GM19238 (cell line): ENCODE measurements around the gene PYGO2.
A peak's percentile ranks its signal among the peaks of the same experiment; 100 is the strongest.

ENCODE experiments used
- DNase-seq: peaks from one replicate; pipeline ENCODE4 v3.0.0; 2011; ENCODE audit warnings: low spot score; ENCODE audit not compliant: insufficient read length

Gene PYGO2

DNA sequence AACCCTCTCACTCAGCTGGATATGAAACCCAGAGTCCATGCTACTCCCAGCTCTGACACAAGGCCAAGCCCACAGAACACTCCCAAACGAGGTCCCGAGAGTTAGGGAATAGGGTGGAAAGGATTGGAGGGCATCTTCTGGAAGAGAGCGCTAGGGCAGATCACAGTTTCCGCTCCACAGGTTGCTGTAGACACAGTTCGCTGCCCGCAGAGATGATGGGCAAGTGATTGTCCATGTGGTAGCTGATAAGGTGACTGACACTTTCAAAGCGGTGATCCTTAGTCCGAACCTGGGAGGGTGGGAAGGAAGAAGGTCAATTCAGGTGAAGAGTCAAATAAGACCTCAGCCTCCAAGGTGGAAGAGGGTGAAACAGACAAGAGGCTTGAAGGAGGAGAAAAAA is 2.1 kb upstream of the PYGO2 start:
- no peak for DNase-seq

- no peak for DNase-seq
Observed at GRCh38 chr1:154962795-154963330, 1.3 kb upstream of the PYGO2 start.

DNA sequence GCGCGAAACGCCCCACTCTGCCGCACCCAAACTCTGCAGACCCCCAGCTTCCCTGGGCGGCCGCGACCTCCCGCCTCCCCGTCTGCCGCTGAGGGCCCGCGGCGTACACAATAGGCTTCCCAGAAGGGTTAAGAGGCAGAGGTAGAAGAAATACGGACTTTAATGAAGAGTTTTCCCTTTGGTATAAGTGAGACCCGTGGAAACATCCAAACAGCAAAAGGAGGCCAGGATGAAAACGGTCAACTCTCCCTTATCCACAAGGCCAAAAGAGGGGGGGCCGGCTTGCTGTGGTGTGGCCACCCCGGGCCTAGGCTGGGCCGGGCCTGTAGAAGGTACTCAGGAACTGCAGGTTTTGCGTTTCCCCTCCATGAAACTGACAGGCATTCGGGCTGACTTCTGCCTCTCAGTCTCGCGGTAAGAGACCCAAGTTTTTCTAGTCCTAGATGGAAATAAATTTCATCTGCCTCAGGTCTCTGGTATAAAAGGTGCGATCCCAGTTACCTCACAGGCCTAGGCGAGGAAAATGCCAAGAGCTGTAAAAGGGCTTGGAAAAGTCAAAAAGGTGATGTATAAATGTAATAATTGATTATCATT is 671 bp upstream of the PYGO2 start:
- DNase-seq, result no peak

- DNase-seq, result no peak
Observed at GRCh38 chr1:154960446-154961136, 991 bp downstream of the PYGO2 start.

- no peak for DNase-seq
Observed at GRCh38 chr1:154959426-154959780, 2.2 kb downstream of the PYGO2 start.

- no peak for DNase-seq
Observed at GRCh38 chr1:154958681-154959425, 2.7 kb downstream of the PYGO2 start.

- DNase-seq, result no peak
Observed at GRCh38 chr1:154958036-154958435, 3.5 kb downstream of the PYGO2 start.

GRCh38 chr1:154957091-154957657 is 4.4 kb downstream of the PYGO2 start:
- no peak for DNase-seq

- DNase-seq, result no peak
Observed at GRCh38 chr1:154956544-154956941, 5.0 kb downstream of the PYGO2 start.

- DNase-seq, result peak; percentile 95
Observed at GRCh38 chr1:154955718-154956543, 5.7 kb downstream of the PYGO2 start, which contains the start of gene PBXIP1. PBXIP1 (minus strand) TSS chr1:154956099; CDS start chr1:154953721, 2,378 bp downstream.

DNA sequence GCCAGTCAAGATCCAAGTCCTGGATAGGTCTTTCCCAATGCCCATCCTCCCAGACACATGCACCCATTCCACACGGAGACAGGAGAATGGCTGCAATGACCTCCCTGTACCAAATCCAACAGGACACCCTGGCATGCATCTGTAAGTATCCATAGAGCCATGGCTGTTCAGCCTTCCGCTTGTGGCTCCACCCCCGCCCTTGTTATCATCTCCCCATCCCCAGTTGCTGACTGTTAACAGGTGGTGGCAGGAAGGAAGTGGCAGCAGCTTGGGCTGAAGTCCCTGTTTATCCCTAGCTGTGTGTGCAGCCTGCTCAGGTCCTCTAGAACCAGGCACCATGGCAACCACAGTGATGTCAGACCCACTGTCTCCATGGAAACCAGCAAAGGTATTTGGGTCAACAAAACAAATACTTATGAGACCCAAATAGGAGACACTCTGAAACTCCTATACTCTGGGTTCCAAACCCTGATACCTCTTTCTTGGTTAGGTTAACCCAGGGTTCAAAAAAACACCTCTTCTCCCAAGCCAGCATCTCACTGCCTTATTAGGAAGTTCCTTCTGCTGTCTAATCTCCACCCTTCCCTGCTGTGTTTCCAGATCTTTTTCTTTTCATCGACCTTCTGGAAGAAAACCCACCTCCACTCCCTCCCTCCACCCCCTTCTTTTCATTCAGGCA is 6.4 kb downstream of the PYGO2 start:
- peak; percentile 77 for DNase-seq

- DNase-seq, result no peak
Observed at GRCh38 chr1:154954541-154954940, 7.0 kb downstream of the PYGO2 start.

- no peak for DNase-seq
Observed at GRCh38 chr1:154953611-154954038, 8.0 kb downstream of the PYGO2 start.

GRCh38 chr1:154952664-154953063 is 8.9 kb downstream of the PYGO2 start:
- no peak for DNase-seq

- DNase-seq, result no peak
Observed at GRCh38 chr1:154951901-154952657, 9.5 kb downstream of the PYGO2 start.

GRCh38 chr1:154948079-154948478 is 13.5 kb downstream of the PYGO2 start:
- no peak for DNase-seq

- no peak for DNase-seq
Observed at GRCh38 chr1:154945962-154946850, 15.4 kb downstream of the PYGO2 start.

GRCh38 chr1:154945160-154945961 is 16.2 kb downstream of the PYGO2 start:
- no peak for DNase-seq
